Endodermal cell (in vitro differentiated cells): Measurements from ENCODE around the gene SHOC2. TPM values are rescaled to one million over a fixed set of nuclear protein-coding genes. Genes with fewer than 3 reads are reported as not detected.

ENCODE experiments used
- DNase-seq: peaks from one replicate; pipeline ENCODE4 v3.0.0-alpha.2; 2017
- H3K27ac ChIP-seq: 2 replicates; pipeline ENCODE4 v1.5.1; 2013; ENCODE audit warnings: mild to moderate bottlenecking, low read depth, low read length, moderate library complexity
- H3K27me3 ChIP-seq: 2 replicates; pipeline ENCODE4 v1.6.1; 2013; ENCODE audit warnings: mild to moderate bottlenecking, low read length, moderate library complexity; ENCODE audit not compliant: insufficient read depth, control insufficient read depth, poor library complexity, severe bottlenecking
- H3K36me3 ChIP-seq: 2 replicates; pipeline ENCODE4 v1.7.0; 2013; ENCODE audit warnings: mild to moderate bottlenecking, low read length, moderate library complexity; ENCODE audit not compliant: control insufficient read depth, insufficient read depth
- H3K4me1 ChIP-seq: one replicate; pipeline ENCODE4 v1.7.0; 2013; ENCODE audit warnings: low read length; ENCODE audit not compliant: control insufficient read depth, insufficient read depth
- H3K4me3 ChIP-seq: 2 replicates; pipeline ENCODE4 v1.5.1; 2013; ENCODE audit warnings: mild to moderate bottlenecking, low read length, moderate library complexity
- H3K9ac ChIP-seq: 2 replicates; pipeline ENCODE4 v1.6.1; 2013; ENCODE audit warnings: mild to moderate bottlenecking, low read length, moderate library complexity; ENCODE audit not compliant: poor library complexity, severe bottlenecking; ENCODE audit errors: extremely low read depth
- H3K9me3 ChIP-seq: 2 replicates; pipeline ENCODE4 v1.6.1; 2013; ENCODE audit warnings: mild to moderate bottlenecking, low read length, moderate library complexity; ENCODE audit not compliant: control insufficient read depth
- H3K27ac Mint-ChIP-seq: 2 replicates; pipeline ENCODE4 v1.8.0; 2020; ENCODE audit warnings: mixed read lengths
- H3K27me3 Mint-ChIP-seq: 2 replicates; pipeline ENCODE4 v1.8.0; 2021; ENCODE audit warnings: mild to moderate bottlenecking, mixed read lengths; ENCODE audit not compliant: insufficient read depth
- H3K36me3 Mint-ChIP-seq: 2 replicates; pipeline ENCODE4 v1.8.0; 2020; ENCODE audit warnings: low read depth, mixed read lengths
- H3K4me1 Mint-ChIP-seq: 2 replicates; pipeline ENCODE4 v1.8.0; 2020; ENCODE audit warnings: mixed read lengths
- H3K4me3 Mint-ChIP-seq: 2 replicates; pipeline ENCODE4 v1.8.0; 2020; ENCODE audit warnings: mild to moderate bottlenecking, moderate library complexity, mixed read lengths
- H3K9me3 Mint-ChIP-seq: 2 replicates; pipeline ENCODE4 v1.8.0; 2020; ENCODE audit warnings: mild to moderate bottlenecking, mixed read lengths
- CTCF ChIP-seq: fragments of 200-600 bp; sonication (generic); conservative IDR thresholded peaks from 2 replicates; pipeline ENCODE4 v1.5.0; 2021; ENCODE audit warnings: antibody characterized with exemption, mild to moderate bottlenecking
- WGBS, 2 experiments: methylation state at CpG; one replicate each; pipeline versions ENCODE4 v1.1.5 to v1.1.7; 2013; ENCODE audit warnings: missing lambda C conversion rate in 2 of 2, mixed read lengths in 1 of 2; ENCODE audit not compliant: insufficient coverage in 1 of 2, insufficient read length in 1 of 2; 5-methylcytosine and 5-hydroxymethylcytosine counted together
- total RNA-seq, 2 donors: library from RNA; stranded (reverse); fragmentation: NEBNext Ultra II Directional in 1 of 2; extraction: Animal tissue kit (Norgen Biotek cat#: 25700) in 1 of 2; gene quantifications; 2 replicates in 1 of 2; 3 replicates in 1 of 2; pipeline ENCODE4 v1.2.1, GENCODE V29; 2021

Gene SHOC2
- total RNA-seq, 2 donors from 2014 or later: 38.4 to 49.6 TPM

- H3K4me3 ChIP-seq: no peak overlapping the region
- DNase-seq: no peak
- no peaks in the 10 kb centered on the region for H3K27me3 ChIP-seq
- no peaks in the 10 kb centered on the region for H3K9me3 ChIP-seq
- Mint-ChIP-seq H3K27me3 (no peaks in the 10 kb centered on the region), H3K4me3 (no peak overlapping the region), H3K9me3 (no peaks in the 10 kb centered on the region), H3K4me1 (peaks cover 15% of the 10 kb centered on the region), H3K27ac (no peak overlapping the region), H3K36me3 (peaks cover 19% of the 10 kb centered on the region)
- no peak for TF ChIP-seq CTCF
- no peak overlapping the region for H3K9ac ChIP-seq
- WGBS, 2 experiments: 100% methylated on average over 1 to 2 of the region's 2 CpGs
- peaks cover 32% of the 10 kb centered on the region for H3K36me3 ChIP-seq
- H3K4me1 ChIP-seq: peaks cover 5% of the 10 kb centered on the region
- H3K27ac ChIP-seq: no peak overlapping the region
These were observed 18.4 kb upstream of the SHOC2 start for GRCh38 chr10:110900983-110901382.

- H3K4me3 ChIP-seq: no peak overlapping the region
- H3K4me1 ChIP-seq: peaks cover 5% of the 10 kb centered on the region
- H3K36me3 Mint-ChIP-seq: peaks cover 22% of the 10 kb centered on the region
- no peaks in the 10 kb centered on the region for H3K27me3 ChIP-seq
- H3K9ac ChIP-seq: no peak overlapping the region
- no peak overlapping the region for H3K27ac ChIP-seq
- peaks cover 31% of the 10 kb centered on the region for H3K36me3 ChIP-seq
- WGBS, 2 experiments: 94% methylated on average over 3 to 7 of the region's 7 CpGs
- H3K27me3 Mint-ChIP-seq: no peaks in the 10 kb centered on the region
- no peaks in the 10 kb centered on the region for H3K9me3 ChIP-seq
- DNase-seq: no peak
- H3K9me3 Mint-ChIP-seq: no peaks in the 10 kb centered on the region
- H3K4me3 Mint-ChIP-seq: no peak overlapping the region
- peaks cover 15% of the 10 kb centered on the region for H3K4me1 Mint-ChIP-seq
- TF ChIP-seq CTCF: no peak
- H3K27ac Mint-ChIP-seq: no peak overlapping the region
These were observed 17.2 kb upstream of the SHOC2 start for GRCh38 chr10:110901954-110902819.

GRCh38 chr10:110903280-110904278 lies 15.8 kb upstream of the SHOC2 start:
- Histone ChIP-seq H3K4me3 (no peak overlapping the region), H3K27me3 (no peaks in the 10 kb centered on the region), H3K36me3 (peaks cover 26% of the 10 kb centered on the region), H3K9ac (no peak overlapping the region), H3K27ac (no peak overlapping the region), H3K4me1 (peaks cover 5% of the 10 kb centered on the region), H3K9me3 (no peaks in the 10 kb centered on the region)
- Mint-ChIP-seq H3K36me3 (peaks cover 20% of the 10 kb centered on the region), H3K27me3 (no peaks in the 10 kb centered on the region), H3K9me3 (no peaks in the 10 kb centered on the region), H3K4me3 (no peak overlapping the region), H3K27ac (no peak overlapping the region), H3K4me1 (peaks cover 17% of the 10 kb centered on the region)
- no peak for TF ChIP-seq CTCF
- no peak for DNase-seq
- WGBS, 2 experiments: 88 to 92% methylated on average over 2 to 3 of the region's 3 CpGs
